ENCODE results near the gene HMGCS1. TPM values are rescaled to one million over a fixed set of nuclear protein-coding genes. Genes with fewer than 3 reads are reported as not detected.
"Not testable (repeated sequence)": the region's sequence is repeated elsewhere in the genome, so short reads cannot be mapped to it uniquely, and the experiment has no call there.

The HMGCS1 gene
- total and polyA plus RNA-seq, 11 donors = 6.3 to 34.8 (median 30.0) TPM

DNA sequence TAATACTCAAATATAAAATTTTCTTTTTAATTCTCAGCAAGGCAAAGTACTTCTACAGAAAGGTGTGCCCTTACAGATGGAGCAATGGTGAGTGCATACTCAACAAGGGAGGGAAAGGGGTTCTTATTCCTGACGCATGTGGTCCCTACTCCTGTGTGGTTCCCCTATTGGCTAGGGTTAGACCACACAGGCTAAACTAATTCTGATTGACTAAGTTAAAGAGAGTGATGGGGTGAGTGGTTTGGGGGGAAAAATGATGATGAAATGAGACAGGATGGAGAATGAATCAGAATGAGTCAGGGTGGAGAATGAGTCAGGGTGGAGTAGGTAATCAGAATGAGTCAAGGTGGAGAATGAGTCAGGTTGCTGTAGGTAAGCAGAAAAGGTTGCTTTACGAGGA, 22.9 kb upstream of the HMGCS1 start:
- no peak for ATAC-seq
- Histone ChIP-seq H3K27ac (no peak overlapping the region), H3K36me3 (no peaks in the 10 kb centered on the region), H3K4me1 (no peaks in the 10 kb centered on the region), H3K4me3 (no peak overlapping the region), H3K27me3 (peaks cover 0 to 3% (median 0%) of the 10 kb centered on the region in 9 donors), H3K9me3 (peaks cover 0 to 33% (median 18%) of the 10 kb centered on the region in 12 donors)
- WGBS, 4 donors = 87 to 91% (median 90%) methylated on average over 2 of the region's 2 CpGs
- TF ChIP-seq, protein P1, sequence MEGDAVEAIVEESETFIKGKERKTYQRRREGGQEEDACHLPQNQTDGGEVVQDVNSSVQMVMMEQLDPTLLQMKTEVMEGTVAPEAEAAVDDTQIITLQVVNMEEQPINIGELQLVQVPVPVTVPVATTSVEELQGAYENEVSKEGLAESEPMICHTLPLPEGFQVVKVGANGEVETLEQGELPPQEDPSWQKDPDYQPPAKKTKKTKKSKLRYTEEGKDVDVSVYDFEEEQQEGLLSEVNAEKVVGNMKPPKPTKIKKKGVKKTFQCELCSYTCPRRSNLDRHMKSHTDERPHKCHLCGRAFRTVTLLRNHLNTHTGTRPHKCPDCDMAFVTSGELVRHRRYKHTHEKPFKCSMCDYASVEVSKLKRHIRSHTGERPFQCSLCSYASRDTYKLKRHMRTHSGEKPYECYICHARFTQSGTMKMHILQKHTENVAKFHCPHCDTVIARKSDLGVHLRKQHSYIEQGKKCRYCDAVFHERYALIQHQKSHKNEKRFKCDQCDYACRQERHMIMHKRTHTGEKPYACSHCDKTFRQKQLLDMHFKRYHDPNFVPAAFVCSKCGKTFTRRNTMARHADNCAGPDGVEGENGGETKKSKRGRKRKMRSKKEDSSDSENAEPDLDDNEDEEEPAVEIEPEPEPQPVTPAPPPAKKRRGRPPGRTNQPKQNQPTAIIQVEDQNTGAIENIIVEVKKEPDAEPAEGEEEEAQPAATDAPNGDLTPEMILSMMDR (IDR thresholded peaks at IDR 0.05) = no peak
- TF ChIP-seq POLR2A (IDR thresholded peaks at IDR 0.05) = no peak
- intact Hi-C loops (cut with DNase I) = no loop called here
- no peak for DNase-seq

DNA sequence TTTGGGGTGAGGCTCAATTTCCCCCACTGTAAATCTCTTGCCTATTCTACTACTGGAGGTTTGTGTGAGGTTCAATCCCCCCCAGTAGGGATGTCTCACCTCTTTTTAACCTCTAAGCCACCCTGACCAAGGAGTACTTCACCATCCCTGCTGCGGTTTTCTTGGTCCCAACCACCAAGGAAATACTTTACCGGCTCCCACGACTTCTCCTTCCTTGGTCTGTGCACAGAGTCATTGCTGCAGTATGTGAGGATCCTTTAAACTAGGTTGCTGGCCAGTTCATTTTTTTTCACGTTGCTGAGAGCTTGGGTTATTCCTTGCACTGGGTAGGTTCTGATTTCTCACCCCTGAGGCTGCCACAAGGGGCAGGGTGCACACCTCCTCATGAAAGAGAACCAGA, 22.5 kb upstream of the HMGCS1 start:
- Histone ChIP-seq H3K4me3 (no peak overlapping the region), H3K4me1 (no peaks in the 10 kb centered on the region), H3K27me3 (peaks cover 0 to 3% (median 0%) of the 10 kb centered on the region in 9 donors), H3K36me3 (no peaks in the 10 kb centered on the region), H3K9me3 (peaks cover 0 to 33% (median 13%) of the 10 kb centered on the region in 12 donors), H3K27ac (no peak overlapping the region)
- DNase-seq = no peak
- intact Hi-C loops (cut with DNase I) = no loop called here
- ATAC-seq = no peak
- 75 to 84% (median 82%) methylated on average over 4 of the region's 4 CpGs for WGBS, 4 donors
- TF ChIP-seq POLR2A (IDR thresholded peaks at IDR 0.05) = no peak
- TF ChIP-seq, protein P1 (IDR thresholded peaks at IDR 0.05) = no peak

DNA sequence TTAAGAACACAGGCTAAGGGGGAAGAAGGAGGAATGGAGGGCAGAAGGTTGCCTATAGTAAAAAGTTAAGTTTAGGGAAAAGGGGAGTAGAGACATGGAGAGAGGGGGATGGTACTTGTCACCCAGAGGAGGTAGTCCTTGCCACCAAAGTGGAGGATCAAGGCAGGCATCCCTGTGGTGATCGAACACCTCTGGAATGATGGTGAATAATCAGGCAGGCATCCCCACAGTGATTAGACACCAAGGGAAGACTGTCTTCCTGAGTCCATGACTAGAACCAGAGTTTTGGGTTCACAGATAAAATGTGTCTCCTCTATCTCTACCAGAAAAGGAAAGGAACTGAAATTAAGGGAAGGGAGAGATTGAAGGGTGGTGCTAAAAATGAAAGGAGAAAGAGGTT, 19.2 kb upstream of the HMGCS1 start:
- no peak for TF ChIP-seq POLR2A (IDR thresholded peaks at IDR 0.05)
- TF ChIP-seq, protein P1 (IDR thresholded peaks at IDR 0.05) = no peak
- intact Hi-C loops (cut with DNase I) = no loop called here
- WGBS, 4 donors = 73 to 84% (median 77%) methylated on average over 1 of the region's 1 CpG

DNA sequence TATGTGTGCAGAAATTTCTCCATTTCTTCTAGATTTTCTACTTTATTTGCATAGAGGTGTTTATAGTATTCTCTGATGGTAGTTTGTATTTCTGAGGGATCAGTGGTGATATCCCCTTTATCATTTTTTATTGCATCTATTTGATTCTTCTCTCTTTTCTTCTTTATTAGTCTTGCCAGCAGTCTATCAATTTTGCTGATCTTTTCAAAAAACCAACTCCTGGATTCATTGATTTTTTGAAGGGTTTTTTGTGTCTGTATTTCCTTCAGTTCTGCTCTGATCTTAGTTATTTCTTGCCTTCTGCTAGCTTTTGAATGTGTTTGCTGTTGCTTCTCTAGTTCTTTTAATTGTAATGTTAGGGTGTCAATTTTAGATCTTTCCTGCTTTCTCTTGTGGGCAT, 12.4 kb upstream of the HMGCS1 start:
- H3K4me3 ChIP-seq; H3K4me1 ChIP-seq; H3K27me3 ChIP-seq; intact Hi-C loops (cut with DNase I); DNase-seq; ATAC-seq; H3K9me3 ChIP-seq; H3K36me3 ChIP-seq; H3K27ac ChIP-seq: not testable (repeated sequence)

More for the DNA sequence above, 19.2 kb upstream of the HMGCS1 start:
- Histone ChIP-seq H3K4me3 (no peak overlapping the region), H3K9me3 (peaks cover 0 to 23% (median 14%) of the 10 kb centered on the region in 12 donors), H3K4me1 (no peaks in the 10 kb centered on the region), H3K27ac (no peak overlapping the region), H3K36me3 (no peaks in the 10 kb centered on the region), H3K27me3 (peaks cover 0 to 3% (median 0%) of the 10 kb centered on the region in 9 donors)
- DNase-seq = no peak
- ATAC-seq = no peak

DNA sequence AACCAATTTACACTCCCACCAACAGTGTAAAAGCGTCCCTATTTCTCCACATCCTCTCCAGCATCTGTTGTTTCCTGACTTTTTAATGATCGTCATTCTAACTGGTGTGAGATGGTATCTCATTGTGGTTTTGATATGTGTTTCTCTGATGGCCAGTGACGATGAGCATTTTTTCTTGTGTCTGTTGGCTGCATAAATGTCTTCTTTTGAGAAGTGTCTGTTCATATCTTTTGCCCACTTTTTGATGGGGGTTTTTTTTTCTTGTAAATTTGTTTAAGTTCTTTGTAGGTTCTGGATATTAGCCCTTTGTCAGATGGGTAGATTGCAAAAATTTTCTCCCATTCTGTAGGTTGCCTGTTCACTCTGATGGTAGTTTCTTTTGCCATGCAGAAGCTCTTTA, 10.3 kb upstream of the HMGCS1 start:
- H3K9me3 ChIP-seq; intact Hi-C loops (cut with DNase I); H3K36me3 ChIP-seq; H3K27me3 ChIP-seq; H3K4me3 ChIP-seq; H3K4me1 ChIP-seq; ATAC-seq; DNase-seq; H3K27ac ChIP-seq: not testable (repeated sequence)
- 66 to 84% (median 75%) methylated on average over 3 of the region's 3 CpGs for WGBS, 4 donors
